NT2/D1 (cell line): Measurements from ENCODE around the gene SPOCD1.

Source experiments
- DNase-seq: peaks from one replicate; pipeline ENCODE4 v3.0.0-alpha.2; 2011; ENCODE audit warnings: low read depth, low spot score
- H3K27me3 ChIP-seq: 2 replicates; pipeline ENCODE4 v1.6.0; 2011; ENCODE audit warnings: mild to moderate bottlenecking; ENCODE audit not compliant: insufficient read length, insufficient read depth
- H3K36me3 ChIP-seq: 2 replicates; pipeline ENCODE4 v1.6.1; 2011; ENCODE audit warnings: mild to moderate bottlenecking, low read length, mixed read lengths; ENCODE audit not compliant: insufficient read depth, insufficient read length
- H3K4me1 ChIP-seq: 2 replicates; pipeline ENCODE4 v1.5.1; 2011; ENCODE audit not compliant: insufficient read depth, insufficient read length
- H3K4me3 ChIP-seq: 2 replicates; pipeline ENCODE4 v1.5.1; 2011; ENCODE audit warnings: low read depth; ENCODE audit not compliant: insufficient read length
- H3K9ac ChIP-seq: 2 replicates; pipeline ENCODE4 v1.6.0; 2011; ENCODE audit warnings: low read depth; ENCODE audit not compliant: insufficient read length
- H3K9me3 ChIP-seq: 2 replicates; pipeline ENCODE4 v1.5.1; 2011; ENCODE audit warnings: mild to moderate bottlenecking, low read length; ENCODE audit not compliant: insufficient read depth
- SUZ12 ChIP-seq: IDR thresholded peaks from 2 replicates; pipeline ENCODE4 v1.6.1; 2011; ENCODE audit not compliant: insufficient read length, insufficient read depth; ENCODE audit errors: extremely low read depth
- YY1 ChIP-seq: IDR thresholded peaks from 2 replicates; pipeline ENCODE4 v1.6.1; 2011; ENCODE audit not compliant: insufficient read length, insufficient read depth
- ZNF274 ChIP-seq: IDR thresholded peaks from 2 replicates; pipeline ENCODE4 v1.6.1; 2011; ENCODE audit warnings: mild to moderate bottlenecking, low read depth, low read length

The SPOCD1 gene

GRCh38 chr1:31804098-31804497, 11.7 kb downstream of the SPOCD1 start:
- Histone ChIP-seq H3K4me1 (peaks cover 17% of the 10 kb centered on the region), H3K4me3 (no peak overlapping the region), H3K27me3 (no peaks in the 10 kb centered on the region), H3K36me3 (no peaks in the 10 kb centered on the region), H3K9ac (no peak overlapping the region), H3K9me3 (no peaks in the 10 kb centered on the region)
- no peak for DNase-seq
- TF ChIP-seq ZNF274, result no peak
- TF ChIP-seq YY1, result no peak
- TF ChIP-seq SUZ12, result no peak

GRCh38 chr1:31803610-31804009, 12.2 kb downstream of the SPOCD1 start:
- Histone ChIP-seq H3K4me1 (peaks cover 22% of the 10 kb centered on the region), H3K9ac (no peak overlapping the region), H3K36me3 (no peaks in the 10 kb centered on the region), H3K4me3 (no peak overlapping the region), H3K9me3 (no peaks in the 10 kb centered on the region), H3K27me3 (no peaks in the 10 kb centered on the region)
- no peak for DNase-seq
- TF ChIP-seq SUZ12, result no peak
- no peak for TF ChIP-seq ZNF274
- no peak for TF ChIP-seq YY1

- Histone ChIP-seq H3K27me3 (no peaks in the 10 kb centered on the region), H3K9me3 (no peaks in the 10 kb centered on the region), H3K4me3 (no peak overlapping the region), H3K4me1 (peaks cover 33% of the 10 kb centered on the region), H3K9ac (no peak overlapping the region), H3K36me3 (no peaks in the 10 kb centered on the region)
- TF ChIP-seq SUZ12 (no peak), ZNF274 (no peak), YY1 (no peak)
- no peak for DNase-seq
These were observed 13.4 kb downstream of the SPOCD1 start for GRCh38 chr1:31802190-31803150.

GRCh38 chr1:31801458-31801857, 14.4 kb downstream of the SPOCD1 start:
- TF ChIP-seq YY1, result no peak
- TF ChIP-seq ZNF274, result no peak
- no peak for TF ChIP-seq SUZ12
- no peaks in the 10 kb centered on the region for H3K9me3 ChIP-seq
- peaks cover under 1% of the 10 kb centered on the region for H3K36me3 ChIP-seq
- no peaks in the 10 kb centered on the region for H3K27me3 ChIP-seq
- no peak overlapping the region for H3K4me3 ChIP-seq
- peaks cover 38% of the 10 kb centered on the region for H3K4me1 ChIP-seq
- H3K9ac ChIP-seq, result no peak overlapping the region
- no peak for DNase-seq

GRCh38 chr1:31800674-31800967, 15.2 kb downstream of the SPOCD1 start:
- no peak for DNase-seq
- no peaks in the 10 kb centered on the region for H3K9me3 ChIP-seq
- H3K27me3 ChIP-seq, result no peaks in the 10 kb centered on the region
- peaks cover 42% of the 10 kb centered on the region for H3K4me1 ChIP-seq
- peak overlapping the region; percentile 24 for H3K9ac ChIP-seq
- no peak for TF ChIP-seq ZNF274
- TF ChIP-seq SUZ12, result no peak
- TF ChIP-seq YY1, result no peak
- H3K4me3 ChIP-seq, result no peak overlapping the region
- H3K36me3 ChIP-seq, result peaks cover 4% of the 10 kb centered on the region

- Histone ChIP-seq H3K4me1 (peaks cover 42% of the 10 kb centered on the region), H3K9me3 (no peaks in the 10 kb centered on the region), H3K9ac (peak overlapping the region; percentile 24), H3K27me3 (no peaks in the 10 kb centered on the region), H3K36me3 (peaks cover 4% of the 10 kb centered on the region), H3K4me3 (no peak overlapping the region)
- no peak for DNase-seq
- TF ChIP-seq SUZ12, result no peak
- no peak for TF ChIP-seq YY1
- no peak for TF ChIP-seq ZNF274
These were observed 15.7 kb downstream of the SPOCD1 start for GRCh38 chr1:31799895-31800673.

GRCh38 chr1:31799196-31799894, 16.5 kb downstream of the SPOCD1 start:
- no peak overlapping the region for H3K4me3 ChIP-seq

More at GRCh38 chr1:31799196-31799894, 16.5 kb downstream of the SPOCD1 start:
- Histone ChIP-seq H3K9me3 (no peaks in the 10 kb centered on the region), H3K9ac (peak overlapping the region; percentile 45), H3K27me3 (no peaks in the 10 kb centered on the region), H3K36me3 (peaks cover 4% of the 10 kb centered on the region), H3K4me1 (peaks cover 42% of the 10 kb centered on the region)
- TF ChIP-seq ZNF274, result no peak
- no peak for TF ChIP-seq SUZ12
- no peak for TF ChIP-seq YY1
- no peak for DNase-seq
